HEK293 (cell line): Measurements from ENCODE around the gene TTC1.
"Not testable (repeated sequence)": the region's sequence is repeated elsewhere in the genome, so short reads cannot be mapped to it uniquely, and the experiment has no call there.

Experiments
- ATF2 ChIP-seq: fragments of 450-650 bp; formaldehyde crosslinking; IDR thresholded peaks from 2 replicates; pipeline ENCODE4 v1.5.1; 2016; ENCODE audit warnings: missing biosample characterization, missing genetic modification characterization, low read depth
- CTCF ChIP-seq: fragments of 450-650 bp; formaldehyde crosslinking; IDR thresholded peaks from 2 replicates; pipeline ENCODE4 v1.5.1; 2016; ENCODE audit warnings: missing biosample characterization, missing genetic modification characterization
- KLF16 ChIP-seq: fragments of 450-650 bp; formaldehyde crosslinking; IDR thresholded peaks from 2 replicates; pipeline ENCODE4 v1.5.1; 2017; ENCODE audit warnings: missing biosample characterization, missing genetic modification characterization
- PATZ1 ChIP-seq: fragments of 450-650 bp; formaldehyde crosslinking; IDR thresholded peaks from 2 replicates; pipeline ENCODE4 v1.5.1; 2016; ENCODE audit warnings: missing biosample characterization, missing genetic modification characterization
- PBX3 ChIP-seq: sonication (generic); formaldehyde crosslinking; IDR thresholded peaks from 2 replicates; pipeline ENCODE4 v1.8.1; 2022; ENCODE audit warnings: mild to moderate bottlenecking, moderate library complexity, missing genetic modification reagents
- PRDM6 ChIP-seq: fragments of 450-650 bp; formaldehyde crosslinking; IDR thresholded peaks from 2 replicates; pipeline ENCODE4 v1.5.1; 2017; ENCODE audit warnings: missing biosample characterization, missing genetic modification characterization
- REST ChIP-seq: fragments of 450-650 bp; formaldehyde crosslinking; IDR thresholded peaks from 2 replicates; pipeline ENCODE4 v1.5.1; 2016; ENCODE audit warnings: missing biosample characterization, missing genetic modification characterization
- SP7 ChIP-seq: fragments of 450-650 bp; formaldehyde crosslinking; IDR thresholded peaks from 2 replicates; pipeline ENCODE4 v1.5.1; 2016; ENCODE audit warnings: missing biosample characterization, missing genetic modification characterization
- ZNF18 ChIP-seq: fragments of 450-650 bp; formaldehyde crosslinking; IDR thresholded peaks from 2 replicates; pipeline ENCODE4 v1.5.1; 2016; ENCODE audit warnings: missing biosample characterization, missing genetic modification characterization
- ZNF280D ChIP-seq: fragments of 450-650 bp; formaldehyde crosslinking; IDR thresholded peaks from 2 replicates; pipeline ENCODE4 v1.5.1; 2016; ENCODE audit warnings: missing biosample characterization, missing genetic modification characterization
- ZNF433 ChIP-seq: fragments of 450-650 bp; formaldehyde crosslinking; IDR thresholded peaks from 2 replicates; pipeline ENCODE4 v1.5.1; 2016; ENCODE audit warnings: missing biosample characterization, missing genetic modification characterization, low read depth

- TF ChIP-seq CTCF (tag by site-specific recombination); REST (tag by site-specific recombination); ZNF18 (tag by site-specific recombination); PRDM6 (tag by site-specific recombination); PATZ1 (tag by site-specific recombination); ATF2 (tag by site-specific recombination); ZNF433 (tag by site-specific recombination); SP7; KLF16 (tag by site-specific recombination); ZNF280D (tag by site-specific recombination); PBX3 (CRISPR knock-in tag): not testable (repeated sequence)
These were observed 60.2 kb downstream of the TTC1 start for GRCh38 chr5:160069120-160069519.
